K562 (cell line): ENCODE results near the gene PRSS12. TPM values are rescaled to one million over a fixed set of nuclear protein-coding genes. Genes with fewer than 3 reads are reported as not detected.

ENCODE experiments used
- ATAC-seq: fragments of 200-7000 bp; cut with Tn5 transposase; 3 replicates; pipeline ENCODE4 v1.9.1; 2020; ENCODE audit warnings: moderate library complexity
- BruUV-seq: library from RNA; stranded (reverse); fragments of 400-500 nt; replicated peaks from 2 replicates; lab custom pipeline; 2021; lab: Mats Ljungman, UMichigan
- CTCF ChIA-PET: fragments of 300-600 bp; formaldehyde crosslinking; extraction: SDS; loops from one replicate; lab custom pipeline; 2021; ENCODE audit warnings: low intra/inter-chr PET ratio; lab: Yijun Ruan, JAX
- POLR2A ChIA-PET: fragments of 300-600, 350-650 bp; sonication (Branson Sonifier 250); formaldehyde crosslinking; extraction: SDS; loops from one replicate; lab custom pipeline; 2021; ENCODE audit warnings: antibody characterized with exemption, inconsistent platforms; lab: Yijun Ruan, JAX
- DNase-seq, 4 experiments: peaks; one replicate each; pipeline versions ENCODE4 v3.0.0 to v3.0.0-alpha.2; 2011 to 2018; ENCODE audit warnings: low spot score in 3 of 4, mixed read lengths in 3 of 4; ENCODE audit errors: extremely low read depth in 1 of 4
- FAIRE-seq: peaks from 2 replicates; lab custom pipeline; 2011; peaks lifted over from hg19 to GRCh38; lab: Jason Lieb, UNC
- H2AFZ ChIP-seq: 2 replicates; pipeline ENCODE4 v1.6.0; 2011; ENCODE audit warnings: low read depth, low read length, control low read depth, inconsistent platforms
- H3K27ac ChIP-seq: fragments of 200-600 bp; 3 replicates; pipeline ENCODE4 v1.8.0; 2011; ENCODE audit warnings: low read depth, mild to moderate bottlenecking, control low read depth, inconsistent platforms, low read length, moderate library complexity, mixed read lengths; ENCODE audit errors: extremely low read depth
- H3K27me3 ChIP-seq, 2 experiments: fragments of 300-600 bp in 1 of 2; 2 replicates in 1 of 2; 3 replicates in 1 of 2; pipeline versions ENCODE4 v1.6.0 to v1.8.0; 2011; ENCODE audit warnings: inconsistent platforms in 2 of 2, low read length in 2 of 2, mild to moderate bottlenecking in 1 of 2, mixed read lengths in 1 of 2, moderate library complexity in 1 of 2; ENCODE audit not compliant: control insufficient read depth in 2 of 2, insufficient read depth in 2 of 2
- H3K36me3 ChIP-seq: fragments of 300-600 bp; 3 replicates; pipeline ENCODE4 v1.8.0; 2011; ENCODE audit warnings: mild to moderate bottlenecking, low read length, inconsistent platforms; ENCODE audit not compliant: control insufficient read depth, insufficient read depth
- H3K4me1 ChIP-seq, 2 experiments: fragments of 200-600 bp in 1 of 2; replicated peaks in 1 of 2; 2 replicates in 1 of 2; 3 replicates in 1 of 2; pipeline versions ENCODE4 v1.5.1 to v1.8.0; 2011; ENCODE audit warnings: inconsistent platforms in 2 of 2, low read length in 2 of 2, mild to moderate bottlenecking in 1 of 2, mixed read lengths in 1 of 2, moderate library complexity in 1 of 2; ENCODE audit not compliant: control insufficient read depth in 2 of 2, insufficient read depth in 2 of 2
- H3K4me2 ChIP-seq: 2 replicates; pipeline ENCODE4 v1.6.1; 2011; ENCODE audit warnings: low read length, control low read depth, inconsistent platforms, mixed read lengths; ENCODE audit not compliant: insufficient read depth
- H3K4me3 ChIP-seq: fragments of 200-600 bp; sonication (generic), shearing (Covaris generic); 2 replicates; pipeline ENCODE4 v1.5.1; 2016; ENCODE audit warnings: control low read depth, inconsistent platforms
- H3K79me2 ChIP-seq: fragments of 200-600 bp; 3 replicates; pipeline ENCODE4 v1.8.0; 2011; ENCODE audit warnings: low read length, inconsistent platforms; ENCODE audit not compliant: control insufficient read depth, insufficient read depth
- H3K9ac ChIP-seq, 2 experiments: 2 replicates each; pipeline versions ENCODE4 v1.6.0 to v1.6.1; 2011; ENCODE audit warnings: low read depth in 2 of 2, low read length in 2 of 2, control low read depth in 1 of 2, inconsistent platforms in 1 of 2, mild to moderate bottlenecking in 1 of 2, mixed read lengths in 1 of 2; ENCODE audit not compliant: insufficient read depth in 1 of 2
- H3K9me1 ChIP-seq: one replicate; pipeline ENCODE4 v1.6.0; 2011; ENCODE audit warnings: inconsistent platforms, mild to moderate bottlenecking, low read length, moderate library complexity; ENCODE audit not compliant: control insufficient read depth, insufficient read depth
- H3K9me3 ChIP-seq: replicated peaks from 2 replicates; pipeline ENCODE4 v1.5.1; 2011; ENCODE audit warnings: low read depth, low read length, inconsistent platforms; ENCODE audit not compliant: control insufficient read depth, insufficient read depth
- H4K20me1 ChIP-seq: replicated peaks from 2 replicates; pipeline ENCODE4 v1.6.1; 2011; ENCODE audit warnings: low read length, inconsistent platforms, mixed read lengths; ENCODE audit not compliant: control insufficient read depth, insufficient read depth
- CEBPB ChIP-seq: fragments of 450-650 bp; IDR thresholded peaks from 2 replicates; pipeline ENCODE4 v1.6.1; 2016; ENCODE audit warnings: missing genetic modification characterization, missing compliant biosample characterization
- CREB1 ChIP-seq, 2 experiments: sonication (generic) in 1 of 2; formaldehyde crosslinking in 1 of 2; IDR thresholded peaks; 2 replicates each; pipeline versions ENCODE4 v1.6.1 to v1.8.0; 2012 to 2022; ENCODE audit warnings: inconsistent platforms in 1 of 2, mild to moderate bottlenecking in 1 of 2, missing genetic modification reagents in 1 of 2, moderate library complexity in 1 of 2
- HMG20A ChIP-seq: fragments of 450-650 bp; formaldehyde crosslinking; conservative IDR thresholded peaks from 2 replicates; pipeline ENCODE4 v1.4.0; 2020; ENCODE audit warnings: mild to moderate bottlenecking, mixed read lengths
- ILK ChIP-seq: fragments of 450-650 bp; IDR thresholded peaks from 2 replicates; pipeline ENCODE4 v1.6.1; 2016; ENCODE audit warnings: missing genetic modification characterization, low read depth, mild to moderate bottlenecking, missing compliant biosample characterization, moderate library complexity, borderline replicate concordance
- KAT7 ChIP-seq: sonication (generic); formaldehyde crosslinking; IDR thresholded peaks from 2 replicates; pipeline ENCODE4 v1.8.0; 2022; ENCODE audit warnings: missing genetic modification reagents, mild to moderate bottlenecking, borderline replicate concordance
- KHSRP ChIP-seq: fragments of 450-650 bp; IDR thresholded peaks from 2 replicates; pipeline ENCODE4 v1.6.1; 2017
- NCOA4 ChIP-seq: fragments of 450-650 bp; IDR thresholded peaks from 2 replicates; pipeline ENCODE4 v1.6.1; 2018; ENCODE audit warnings: mild to moderate bottlenecking; ENCODE audit not compliant: partially characterized antibody
- NFE2L1 ChIP-seq: fragments of 450-650 bp; IDR thresholded peaks from 2 replicates; pipeline ENCODE4 v1.6.1; 2016; ENCODE audit warnings: missing genetic modification characterization, low read depth, mild to moderate bottlenecking, missing compliant biosample characterization, moderate library complexity, borderline replicate concordance
- RBM14 ChIP-seq: fragments of 200-400 bp; formaldehyde crosslinking; IDR thresholded peaks from 2 replicates; pipeline ENCODE4 v1.6.1; 2018; ENCODE audit warnings: low read depth, mild to moderate bottlenecking, low read length, moderate library complexity, borderline replicate concordance; ENCODE audit not compliant: insufficient read depth
- TCFL5 ChIP-seq: fragments of 250-450 bp; sonication (Bioruptor Pico); conservative IDR thresholded peaks from 2 replicates; pipeline ENCODE4 v1.6.1; 2021; ENCODE audit warnings: mild to moderate bottlenecking, moderate library complexity, matching md5 sums
- THAP12 ChIP-seq: fragments of 250-450 bp; sonication (Bioruptor Pico); IDR thresholded peaks from 2 replicates; pipeline ENCODE4 v1.9.0; 2021; ENCODE audit warnings: mild to moderate bottlenecking, inconsistent platforms
- USF2 ChIP-seq: sonication (generic); formaldehyde crosslinking; IDR thresholded peaks from 2 replicates; pipeline ENCODE4 v1.5.0; 2020; ENCODE audit warnings: missing genetic modification reagents
- ZNF253 ChIP-seq: fragments of 250-450 bp; sonication (Bioruptor Pico); conservative IDR thresholded peaks from 2 replicates; pipeline ENCODE4 v1.6.1; 2021; ENCODE audit warnings: mild to moderate bottlenecking
- WGBS: fragments of 100-300 bp; shearing (Covaris generic); methylation state at CpG from one replicate; pipeline ENCODE4 v1.1.6; 2016; ENCODE audit warnings: low coverage, mixed read lengths; ENCODE audit not compliant: insufficient coverage; ENCODE audit errors: missing lambda C conversion rate; 5-methylcytosine and 5-hydroxymethylcytosine counted together
- in situ Hi-C: fragments of 300-500 bp; cut with MboI; formaldehyde crosslinking; loops from 4 replicates; pipeline ENCODE4 v1.15.0; 2018; ENCODE audit warnings: inconsistent platforms, mixed read lengths
- intact Hi-C: fragments of 100-400 bp; cut with micrococcal nuclease; formaldehyde crosslinking; loops from 2 replicates; pipeline ENCODE4 v1.14.2; 2022
- polyA plus RNA-seq, 8 experiments: library from polyadenylated mRNA; depleted of rRNA in 4 of 8; stranded (reverse) in 5 of 8; unstranded in 3 of 8; fragments of >200 nt; fragmentation: Nextera tagmentation in 2 of 8; fragmentation: Illumina TruSeq in 1 of 8; extraction: Ambion mirVana in 2 of 8; extraction: Trizol in 1 of 8; gene quantifications; 2 replicates each; pipeline versions ENCODE4 v1.2.1 to v1.2.3, GENCODE V29; 2011 to 2014; ENCODE audit warnings: inconsistent platforms in 1 of 8, missing spikeins in 1 of 8
- total RNA-seq, 7 experiments: library from RNA; depleted of rRNA in 6 of 7; stranded (reverse); fragments of >200 nt in 6 of 7; fragmentation: Illumina TruSeq in 2 of 7; extraction: Trizol in 2 of 7; gene quantifications; 2 replicates each; pipeline versions ENCODE4 v1.2.1 to v1.2.3, GENCODE V29; 2011 to 2021; ENCODE audit warnings: low replicate concordance in 1 of 7

Gene PRSS12
- total and polyA plus RNA-seq, 9 of the 15 experiments (the other 6 are each of a cell fraction or from before 2014, with no cell fraction given) = 0.06 to 0.11 (median 0.09) TPM; not detected in 6

GRCh38 chr4:118397623-118397979 lies 44.8 kb upstream of the PRSS12 start:
- in situ Hi-C loops = no loop called here
- Histone ChIP-seq H3K79me2 (no peaks in the 10 kb centered on the region), H3K27me3 (no peaks in the 10 kb centered on the region; a peak in 1 of 5 replicates), H3K9me1 (no peaks in the 10 kb centered on the region), H3K9me3 (no peaks in the 10 kb centered on the region), H3K4me3 (no peak overlapping the region), H4K20me1 (no peaks in the 10 kb centered on the region), H3K36me3 (no peaks in the 10 kb centered on the region), H2AFZ (no peak overlapping the region), H3K9ac (no peak overlapping the region), H3K4me2 (no peak overlapping the region), H3K27ac (no peak overlapping the region), H3K4me1 (no peaks in the 10 kb centered on the region)
- WGBS = 0% methylated on average over 1 of the region's 1 CpG
- FAIRE-seq = no peak
- CTCF ChIA-PET = no interaction called here
- no peak for ATAC-seq
- intact Hi-C loops = no loop called here
- DNase-seq = no peak
- POLR2A ChIA-PET = no interaction called here
- BruUV-seq = no TSS peak
- TF ChIP-seq THAP12 (CRISPR knock-in tag) (no peak), CREB1 (IDR thresholded peaks at IDR 0.05) (no peak), CREB1 (CRISPR knock-in tag; IDR thresholded peaks at IDR 0.05) (no peak), NFE2L1 (tag) (no peak), HMG20A (CRISPR knock-in tag) (no peak), RBM14 (no peak), NCOA4 (no peak), KHSRP (no peak), KAT7 (CRISPR knock-in tag) (no peak), USF2 (CRISPR knock-in tag) (no peak), ILK (tag) (no peak), TCFL5 (no peak), CEBPB (tag) (no peak), ZNF253 (CRISPR knock-in tag) (no peak)
